Ramos (cell line): ENCODE measurements around the gene KCNMA1.

ENCODE experiments used
- in situ Hi-C: fragments of 300-500 bp; cut with MboI; formaldehyde crosslinking; loops from one replicate; pipeline ENCODE4 v1.14.3; 2022; ENCODE audit warnings: low sequenced_read_pairs; ENCODE audit not compliant: unreplicated experiment

Gene KCNMA1

GRCh38 chr10:77247031-77247990 lies 390.3 kb downstream of the KCNMA1 start:
- in situ Hi-C loops: no loop called here

GRCh38 chr10:77245953-77246352 lies 391.7 kb downstream of the KCNMA1 start:
- in situ Hi-C loops: no loop called here

- in situ Hi-C loops: no loop called here
Measured at GRCh38 chr10:77244746-77245145, 392.9 kb downstream of the KCNMA1 start.

GRCh38 chr10:77244286-77244685 lies 393.3 kb downstream of the KCNMA1 start:
- in situ Hi-C loops: no loop called here

GRCh38 chr10:77241350-77241725 lies 396.3 kb downstream of the KCNMA1 start:
- in situ Hi-C loops: no loop called here

- in situ Hi-C loops: no loop called here
Measured at GRCh38 chr10:77240706-77241349, 396.8 kb downstream of the KCNMA1 start.

- in situ Hi-C loops: no loop called here
Measured at GRCh38 chr10:77240041-77240652, 397.5 kb downstream of the KCNMA1 start.

- in situ Hi-C loops: no loop called here
Measured at GRCh38 chr10:77237120-77237519, 400.5 kb downstream of the KCNMA1 start.

GRCh38 chr10:77236700-77237099 lies 400.9 kb downstream of the KCNMA1 start:
- in situ Hi-C loops: no loop called here

GRCh38 chr10:77236029-77236428 lies 401.6 kb downstream of the KCNMA1 start:
- in situ Hi-C loops: no loop called here

GRCh38 chr10:77234599-77234998 lies 403.0 kb downstream of the KCNMA1 start:
- in situ Hi-C loops: no loop called here

GRCh38 chr10:77233466-77233865 lies 404.1 kb downstream of the KCNMA1 start:
- in situ Hi-C loops: no loop called here

GRCh38 chr10:77231884-77232610 lies 405.6 kb downstream of the KCNMA1 start:
- in situ Hi-C loops: no loop called here

GRCh38 chr10:77231375-77231774 lies 406.2 kb downstream of the KCNMA1 start:
- in situ Hi-C loops: no loop called here

- in situ Hi-C loops: no loop called here
Measured at GRCh38 chr10:77230194-77230593, 407.4 kb downstream of the KCNMA1 start.

GRCh38 chr10:77229704-77230103 lies 407.9 kb downstream of the KCNMA1 start:
- in situ Hi-C loops: no loop called here

GRCh38 chr10:77228559-77228958 lies 409.0 kb downstream of the KCNMA1 start:
- in situ Hi-C loops: no loop called here

- in situ Hi-C loops: no loop called here
Measured at GRCh38 chr10:77226853-77227565, 410.6 kb downstream of the KCNMA1 start.

GRCh38 chr10:77226452-77226851 lies 411.2 kb downstream of the KCNMA1 start:
- in situ Hi-C loops: no loop called here

GRCh38 chr10:77226020-77226419 lies 411.6 kb downstream of the KCNMA1 start:
- in situ Hi-C loops: no loop called here
